Right forelimb (tissue), 1 donor: ENCODE measurements around the gene KLHDC8A.
"Not testable (repeated sequence)": the region's sequence is repeated elsewhere in the genome, so short reads cannot be mapped to it uniquely, and the experiment has no call there.

Experiments
- DNase-seq: peaks from one replicate; pipeline ENCODE4 v3.0.0-alpha.2; 2018

KLHDC8A gene, protein sequence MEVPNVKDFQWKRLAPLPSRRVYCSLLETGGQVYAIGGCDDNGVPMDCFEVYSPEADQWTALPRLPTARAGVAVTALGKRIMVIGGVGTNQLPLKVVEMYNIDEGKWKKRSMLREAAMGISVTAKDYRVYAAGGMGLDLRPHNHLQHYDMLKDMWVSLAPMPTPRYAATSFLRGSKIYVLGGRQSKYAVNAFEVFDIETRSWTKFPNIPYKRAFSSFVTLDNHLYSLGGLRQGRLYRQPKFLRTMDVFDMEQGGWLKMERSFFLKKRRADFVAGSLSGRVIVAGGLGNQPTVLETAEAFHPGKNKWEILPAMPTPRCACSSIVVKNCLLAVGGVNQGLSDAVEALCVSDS

DNA sequence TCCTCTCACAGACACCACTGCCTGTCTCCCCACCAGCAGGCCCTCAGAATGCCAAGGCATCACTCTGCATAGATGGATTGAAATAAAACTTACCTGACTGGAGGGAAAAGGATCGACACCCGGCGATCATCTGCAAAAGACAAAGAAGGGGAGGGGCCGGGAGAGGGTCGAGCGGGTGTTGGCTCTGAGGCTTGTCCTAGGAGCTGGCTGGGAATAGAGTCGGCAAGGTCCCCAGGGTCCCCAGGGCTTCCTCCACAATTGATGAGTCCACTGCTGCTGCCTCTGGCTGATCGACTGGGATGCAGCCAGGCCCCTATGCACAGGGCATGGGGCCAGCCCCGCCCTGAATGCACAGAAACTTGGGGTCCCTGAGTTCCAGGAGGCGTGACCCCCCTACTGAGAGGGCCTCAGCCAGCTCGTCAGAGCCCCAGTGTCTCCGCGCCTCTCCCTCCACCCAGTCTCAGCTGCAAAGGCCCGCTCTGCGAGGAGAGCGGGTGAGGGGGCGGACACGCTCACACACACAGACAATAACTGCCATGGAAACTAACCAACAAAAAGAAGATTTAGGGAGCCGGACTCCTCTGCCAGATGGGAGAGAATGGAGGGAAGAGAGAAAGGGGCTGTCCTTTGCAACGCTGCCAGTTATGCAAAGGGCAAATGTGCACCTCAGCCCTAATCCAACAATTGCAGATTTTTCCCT, at the start of gene KLHDC8A:
Gene KLHDC8A (minus strand): TSS at position 483 of the 700 bp plus-strand sequence. CDS start 13,318 bp downstream, outside the sequence.
- peak; percentile 58 for DNase-seq

DNA sequence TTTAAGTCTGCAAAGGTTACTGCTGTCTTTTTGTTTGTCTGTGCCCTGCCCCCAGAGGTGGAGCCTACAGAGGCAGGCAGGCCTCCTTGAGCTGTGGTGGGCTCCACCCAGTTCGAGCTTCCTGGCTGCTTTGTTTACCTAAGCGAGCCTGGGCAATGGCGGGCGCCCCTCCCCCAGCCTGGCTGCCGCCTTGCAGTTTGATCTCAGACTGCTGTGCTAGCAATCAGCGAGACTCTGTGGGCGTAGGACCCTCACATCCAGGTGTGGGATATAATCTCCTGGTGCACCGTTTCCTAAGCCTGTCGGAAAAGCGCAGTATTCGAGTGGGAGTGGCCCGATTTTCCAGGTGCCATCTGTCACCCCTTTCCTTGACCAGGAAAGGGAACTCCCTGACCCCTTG, 49.5 kb upstream of the KLHDC8A start:
- DNase-seq, result not testable (repeated sequence)

DNA sequence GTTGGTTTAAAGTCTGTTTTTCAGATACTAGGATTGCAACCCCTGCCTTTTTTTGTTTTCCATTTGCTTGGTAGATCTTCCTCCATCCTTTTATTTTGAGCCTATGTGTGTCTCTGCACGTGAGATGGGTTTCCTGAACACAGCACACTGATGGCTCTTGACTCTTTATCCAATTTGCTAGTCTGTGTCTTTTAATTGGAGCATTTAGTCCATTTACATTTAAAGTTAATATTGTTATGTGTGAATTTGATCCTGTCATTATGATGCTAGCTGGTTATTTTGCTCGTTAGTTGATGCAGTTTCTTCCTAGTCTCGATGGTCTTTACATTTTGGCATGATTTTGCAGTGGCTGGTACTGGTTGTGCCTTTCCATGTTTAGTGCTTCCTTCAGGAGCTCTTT, 47.8 kb upstream of the KLHDC8A start:
- DNase-seq, result not testable (repeated sequence)

- no peak for DNase-seq
These were observed 41.9 kb upstream of the KLHDC8A start for GRCh38 chr1:205398586-205398985.

DNA sequence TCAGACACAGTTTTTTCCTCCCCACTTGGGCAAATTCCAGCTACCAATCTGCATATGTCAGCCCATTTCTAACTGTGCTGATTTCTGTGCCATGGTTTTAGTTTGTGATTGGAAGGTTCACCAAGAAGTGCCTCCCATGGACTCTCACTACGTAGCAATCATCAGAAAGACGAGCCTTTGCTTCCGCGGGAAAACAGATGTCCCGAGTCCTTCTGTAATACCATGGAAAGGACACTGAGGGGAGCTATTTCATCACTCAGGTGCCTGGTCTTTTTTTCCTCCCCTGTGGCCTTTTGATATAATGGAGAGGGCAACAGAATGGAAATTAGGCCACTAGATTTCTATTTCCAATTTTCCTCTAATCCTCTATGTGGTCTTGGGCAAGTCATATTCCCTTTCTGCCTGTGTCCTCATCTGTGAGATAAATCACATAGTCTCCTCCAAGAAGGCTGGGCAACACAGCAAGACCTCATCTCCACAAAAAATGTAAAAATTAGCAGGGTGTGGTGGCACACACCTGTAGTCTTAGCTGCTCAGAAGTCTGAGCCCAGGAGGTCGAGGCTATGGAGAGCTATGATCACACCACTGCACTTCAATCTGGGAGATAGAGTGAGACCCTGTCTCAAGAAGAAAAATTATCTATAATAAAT, 40.4 kb upstream of the KLHDC8A start:
- no peak for DNase-seq

GRCh38 chr1:205395616-205396015, 38.9 kb upstream of the KLHDC8A start:
- no peak for DNase-seq

DNA sequence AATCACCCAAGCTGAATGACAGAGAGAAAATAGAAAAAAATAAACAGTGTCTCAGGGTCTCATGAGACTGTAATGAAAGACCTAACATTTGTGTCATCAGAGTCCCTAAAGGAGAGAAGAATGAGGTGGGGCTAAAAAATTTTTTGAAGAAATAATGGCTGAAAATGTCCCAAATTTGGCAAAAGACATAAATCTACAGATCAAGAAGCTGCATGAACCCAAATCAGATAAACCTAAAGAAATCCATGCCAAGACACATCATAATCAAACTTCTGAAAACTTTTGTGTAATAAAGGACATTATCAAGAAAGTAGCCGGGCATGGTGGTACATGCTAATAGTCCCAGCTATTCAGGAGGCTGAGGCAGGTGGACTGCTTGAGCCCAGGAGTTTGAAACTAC, 35.9 kb upstream of the KLHDC8A start:
- no peak for DNase-seq

- no peak for DNase-seq
These were observed 34.7 kb upstream of the KLHDC8A start for GRCh38 chr1:205391386-205391785.

DNA sequence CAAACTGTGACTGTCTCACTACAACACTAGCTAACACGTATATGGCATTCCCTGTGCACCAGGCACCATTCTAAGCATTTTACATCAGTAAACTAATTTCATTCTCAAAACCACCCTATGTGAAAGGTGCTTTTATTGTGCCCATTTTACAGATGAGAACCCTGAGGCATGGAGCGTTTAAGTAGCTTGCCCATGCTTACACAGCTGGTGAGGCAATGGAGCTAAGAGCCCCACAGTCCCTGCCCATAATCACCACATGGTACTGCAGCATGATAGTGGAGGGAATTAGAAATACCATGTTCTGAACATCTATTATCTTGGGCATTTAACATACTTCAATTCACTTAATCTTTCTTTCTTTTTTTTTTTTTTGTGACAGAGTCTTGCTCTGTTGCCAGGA, 31.1 kb upstream of the KLHDC8A start:
- DNase-seq, result no peak

GRCh38 chr1:205382990-205383389, 26.3 kb upstream of the KLHDC8A start:
- DNase-seq, result not testable (repeated sequence)

GRCh38 chr1:205382561-205382960, 25.8 kb upstream of the KLHDC8A start:
- DNase-seq, result no peak

DNA sequence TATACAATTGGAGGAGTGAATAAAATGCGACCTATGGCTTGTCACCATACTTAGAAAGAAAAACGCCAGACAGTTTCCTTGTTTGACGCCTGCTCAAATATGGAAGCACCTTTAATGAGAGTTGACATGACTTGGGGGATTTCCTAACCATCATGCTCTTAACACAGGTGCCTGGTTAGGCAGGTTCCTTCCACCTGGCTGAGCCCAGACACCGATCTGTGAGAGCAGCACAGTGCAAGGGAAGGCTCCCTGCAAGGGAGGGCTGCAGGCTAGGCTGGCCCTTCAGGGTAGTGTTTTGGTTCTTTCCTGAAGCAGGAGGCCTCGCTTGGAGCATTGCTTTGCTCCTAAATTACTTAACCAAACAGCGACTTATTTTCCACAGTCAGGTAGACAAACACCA, 24.6 kb upstream of the KLHDC8A start:
- no peak for DNase-seq

DNA sequence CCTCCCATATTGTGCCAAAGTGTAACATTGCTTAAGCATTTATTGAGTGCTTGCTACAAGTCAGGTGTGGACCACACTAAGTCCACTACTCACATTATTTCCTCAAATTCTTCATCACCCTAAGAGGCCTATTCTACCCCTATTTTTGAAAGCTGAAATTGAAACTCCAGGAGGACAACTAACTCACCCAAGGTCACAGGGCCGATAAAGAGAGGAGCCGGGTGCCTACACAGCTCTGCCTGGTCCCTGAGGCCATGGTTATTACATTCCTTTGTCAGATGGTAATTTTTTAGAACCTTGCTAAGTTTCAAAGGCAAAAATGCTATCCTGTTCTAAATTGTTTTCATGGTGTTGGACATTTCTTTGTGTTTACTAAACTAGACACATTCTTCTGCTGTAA, 24.2 kb upstream of the KLHDC8A start:
- no peak for DNase-seq

- DNase-seq, result no peak
These were observed 22.3 kb upstream of the KLHDC8A start for GRCh38 chr1:205379056-205379455.

DNA sequence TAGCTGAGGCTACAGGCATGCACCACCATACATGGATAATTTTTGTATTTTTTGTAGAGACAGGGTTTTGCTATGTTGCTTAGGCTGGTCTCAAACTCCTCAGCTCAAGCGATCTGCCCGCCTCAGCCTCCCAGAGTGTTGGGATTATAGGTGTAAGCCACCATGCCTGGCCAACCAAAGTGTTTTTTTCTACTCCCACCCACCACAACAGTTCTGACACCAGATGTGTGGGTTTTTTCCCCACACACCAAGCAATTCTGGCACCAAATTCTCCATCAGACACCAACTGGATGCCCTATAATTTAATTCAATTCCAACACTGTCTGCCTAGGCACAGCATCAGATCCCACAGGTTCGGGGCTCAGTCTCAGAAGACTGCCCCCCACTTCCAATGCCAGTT, 20.6 kb upstream of the KLHDC8A start:
- DNase-seq, result no peak

- no peak for DNase-seq
These were observed 20.0 kb upstream of the KLHDC8A start for GRCh38 chr1:205376739-205377138.

GRCh38 chr1:205375835-205376545, 19.3 kb upstream of the KLHDC8A start:
- DNase-seq, result no peak

GRCh38 chr1:205374210-205375078, 17.7 kb upstream of the KLHDC8A start:
- no peak for DNase-seq

DNA sequence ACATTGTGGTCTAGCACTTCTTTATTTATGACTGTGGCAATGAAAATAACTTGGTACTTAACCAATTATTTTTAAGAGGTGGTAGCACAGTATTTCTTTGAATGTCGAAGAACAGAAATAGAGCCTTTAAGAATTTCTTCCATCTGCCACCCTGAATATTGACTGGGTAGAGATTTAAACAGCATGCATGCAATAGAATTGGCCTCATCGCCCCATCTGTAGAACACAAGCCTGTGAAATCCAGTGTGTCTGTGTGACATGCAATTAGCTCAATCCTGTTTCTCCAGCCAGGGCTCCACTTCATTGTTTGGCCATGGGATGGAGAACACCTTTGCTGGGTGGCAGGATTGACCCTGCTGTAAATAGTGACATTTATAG, 17.1 kb upstream of the KLHDC8A start:
- no peak for DNase-seq

DNA sequence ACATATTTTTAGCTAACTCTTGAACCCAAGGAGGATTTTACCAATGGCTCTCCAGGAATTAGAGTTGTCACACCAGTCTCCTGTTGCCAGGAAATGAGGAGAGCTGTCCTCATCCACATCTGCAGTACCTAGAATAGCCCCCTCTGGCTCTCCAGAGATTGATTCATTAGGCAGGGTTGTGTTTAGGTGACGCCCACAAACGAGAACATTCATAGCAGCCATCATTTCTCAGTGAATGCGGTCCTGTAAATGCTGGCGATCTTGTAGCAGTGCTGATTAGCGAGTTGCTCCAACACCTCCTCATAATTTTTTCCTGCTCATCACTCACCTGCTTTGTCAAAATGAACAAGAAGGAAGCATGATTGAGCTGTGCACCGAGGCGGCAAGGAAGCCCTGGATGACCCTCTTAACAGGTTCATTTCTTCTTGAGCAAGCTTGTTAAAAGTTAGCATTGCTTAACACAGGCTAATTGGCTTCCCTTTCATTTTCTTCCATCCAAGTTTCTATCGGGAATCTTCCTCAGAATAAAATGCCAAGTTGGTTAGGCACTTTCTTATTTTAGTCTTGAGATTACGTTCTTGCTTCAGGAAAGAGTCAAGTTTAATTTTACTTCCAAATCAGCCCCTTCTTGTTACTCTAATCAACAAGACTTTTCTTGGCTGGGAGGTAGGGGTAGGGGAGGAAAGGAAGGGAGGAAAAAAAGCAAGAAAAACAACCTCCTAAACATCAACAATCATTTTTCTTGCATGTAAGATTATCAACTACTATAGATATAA, 16.5 kb upstream of the KLHDC8A start:
- no peak for DNase-seq

DNA sequence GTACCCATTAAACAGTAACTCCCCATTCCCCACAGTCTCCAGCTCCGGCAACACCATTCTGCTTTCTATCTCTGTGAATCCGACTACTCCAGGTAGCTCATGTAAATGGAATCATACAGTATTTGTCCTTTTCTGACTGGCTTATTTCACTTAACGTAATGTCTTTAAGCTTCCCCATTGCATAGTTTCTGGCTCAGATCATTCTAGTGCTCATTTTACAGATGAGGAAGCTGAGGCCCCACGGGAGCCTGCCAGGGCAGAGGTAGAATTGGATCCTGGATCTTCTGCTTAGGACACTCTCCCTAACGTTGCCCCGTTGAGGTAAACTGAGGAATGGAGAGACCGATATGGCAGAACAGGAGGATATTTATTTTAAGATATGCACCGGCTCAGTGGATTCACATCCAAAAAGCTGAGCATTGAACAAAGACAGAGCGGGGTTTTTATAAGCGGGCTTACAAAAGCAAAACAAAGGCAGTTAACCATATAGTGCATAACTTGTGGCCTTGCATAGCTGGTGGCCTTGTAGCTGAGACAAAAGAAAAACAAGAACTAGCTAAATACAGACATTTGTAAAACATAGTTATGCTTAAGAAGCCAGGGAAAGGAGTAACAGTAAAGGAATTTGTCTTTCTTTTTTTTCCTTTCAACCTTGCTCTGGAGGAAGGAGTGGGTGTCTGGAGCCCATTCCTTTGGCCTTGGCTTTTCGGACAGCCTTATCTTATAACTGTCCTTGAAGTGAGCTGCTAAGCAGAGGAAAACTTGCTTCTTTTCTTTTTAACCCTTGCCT, 15.3 kb upstream of the KLHDC8A start:
- no peak for DNase-seq
